Measurements from ENCODE around the gene ATP8B4.

- TF ChIP-seq CTCF (IDR thresholded peaks at IDR 0.05), result no peak
- TF ChIP-seq POLR2A (IDR thresholded peaks at IDR 0.05), result no peak
Observed at GRCh38 chr15:49863431-49864224, 255.4 kb downstream of the ATP8B4 start.
